ENCODE results near the gene PDCD7. TPM values are rescaled to one million over a fixed set of nuclear protein-coding genes. Genes with fewer than 3 reads are reported as not detected.
A peak's percentile ranks its signal among the peaks of the same experiment; 100 is the strongest.

Gene PDCD7
- total and polyA plus RNA-seq, 2 of the 4 experiments (the other 2 are of a cell fraction), result 4.7 to 12.3 TPM

DNA sequence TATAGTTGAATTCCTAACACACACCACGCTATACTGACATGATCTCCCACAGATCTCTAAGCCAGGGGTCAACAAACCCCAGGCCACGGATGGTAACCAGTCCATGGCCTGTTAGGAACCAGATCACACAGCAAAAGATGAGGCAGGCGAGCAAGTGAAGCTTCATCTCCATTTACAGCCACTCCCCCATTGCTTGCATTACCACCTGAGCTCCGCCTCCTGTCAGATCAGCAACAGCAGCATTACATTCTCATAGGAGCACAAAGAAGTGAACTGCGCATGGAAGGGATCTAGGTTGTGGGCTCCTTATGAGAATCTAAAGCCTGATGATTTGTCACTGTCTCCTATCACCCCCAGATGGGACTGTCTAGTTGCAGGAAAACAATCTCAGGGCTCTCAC lies 2.7 kb downstream of the PDCD7 start:
- H3K4me2 ChIP-seq (ENCODE audit: low read depth, low read length), result no peak overlapping the region
- no peak overlapping the region for H2BK20ac ChIP-seq (ENCODE audit: low read depth, low read length)
- in situ Hi-C loops (cut with MboI; ENCODE audit: low sequenced_read_pairs) (no loop called here), dilution Hi-C loops (cut with HindIII; ENCODE audit: low sequenced_read_pairs, unreplicated experiment) (no loop called here), intact Hi-C loops (cut with micrococcal nuclease) (no loop called here)
- no peak overlapping the region for H3K9ac ChIP-seq (ENCODE audit: low read depth, low read length)
- no peak overlapping the region for H4K91ac ChIP-seq (ENCODE audit: insufficient read depth, low read depth, low read length)
- H4K8ac ChIP-seq (ENCODE audit: low read depth in 2 of 2, low read length in 2 of 2), result no peak overlapping the region
- peaks cover 24% of the 10 kb centered on the region; the same call in 1 of the 2 replicates for H4K20me1 ChIP-seq (ENCODE audit: insufficient read depth, low read length)
- WGBS, 2 experiments (ENCODE audit: extremely low coverage in 2 of 2, insufficient read length in 1 of 2), result 90% methylated on average over 2 of the region's 5 CpGs; no CpG with 5 or more reads in 1 of the 2 experiments
- no peak overlapping the region for H3K4me3 ChIP-seq (ENCODE audit: insufficient read depth, low read depth, low read length)
- CTCF ChIA-PET, result no interaction called here
- H2BK5ac ChIP-seq (ENCODE audit: low read depth, low read length, poor library complexity, severe bottlenecking), result no peak overlapping the region
- no TSS peak for BruUV-seq (replicated peaks)
- H4K5ac ChIP-seq (ENCODE audit: low read depth, low read length), result no peak overlapping the region
- no peaks in the 10 kb centered on the region; the same call in 1 of the 2 replicates for H3K9me1 ChIP-seq (ENCODE audit: insufficient read depth, low read length)
- TF ChIP-seq SMC3 (IDR thresholded peaks at IDR 0.05; ENCODE audit: low read depth, low read length) (no peak), CHD1 (IDR thresholded peaks at IDR 0.05; ENCODE audit: low read depth, low read length) (no peak), RCOR1 (IDR thresholded peaks at IDR 0.05; ENCODE audit: insufficient replicate concordance, low read length) (no peak), RFX5 (IDR thresholded peaks at IDR 0.05; ENCODE audit: low read depth, low read length) (no peak), MAFK (IDR thresholded peaks at IDR 0.05; ENCODE audit: low read depth, low read length) (no peak), NFE2L2 (IDR thresholded peaks at IDR 0.05; ENCODE audit: low read depth, low read length) (no peak), POLR2A (IDR thresholded peaks at IDR 0.05; ENCODE audit: low read depth, low read length) (no peak), BHLHE40 (IDR thresholded peaks at IDR 0.05; ENCODE audit: low read depth, low read length) (no peak), USF2 (IDR thresholded peaks at IDR 0.05; ENCODE audit: low read depth, low read length) (no peak), MXI1 (IDR thresholded peaks at IDR 0.05; ENCODE audit: borderline replicate concordance, low read depth, low read length) (no peak), RAD21 (IDR thresholded peaks at IDR 0.05; ENCODE audit: low read length) (no peak), FOS (IDR thresholded peaks at IDR 0.05; ENCODE audit: low read depth, low read length) (no peak), CEBPB (IDR thresholded peaks at IDR 0.05; ENCODE audit: low read depth, low read length) (no peak), MAZ (IDR thresholded peaks at IDR 0.05; ENCODE audit: borderline replicate concordance, low read depth, low read length) (no peak)
- TF ChIP-seq, protein P1, sequence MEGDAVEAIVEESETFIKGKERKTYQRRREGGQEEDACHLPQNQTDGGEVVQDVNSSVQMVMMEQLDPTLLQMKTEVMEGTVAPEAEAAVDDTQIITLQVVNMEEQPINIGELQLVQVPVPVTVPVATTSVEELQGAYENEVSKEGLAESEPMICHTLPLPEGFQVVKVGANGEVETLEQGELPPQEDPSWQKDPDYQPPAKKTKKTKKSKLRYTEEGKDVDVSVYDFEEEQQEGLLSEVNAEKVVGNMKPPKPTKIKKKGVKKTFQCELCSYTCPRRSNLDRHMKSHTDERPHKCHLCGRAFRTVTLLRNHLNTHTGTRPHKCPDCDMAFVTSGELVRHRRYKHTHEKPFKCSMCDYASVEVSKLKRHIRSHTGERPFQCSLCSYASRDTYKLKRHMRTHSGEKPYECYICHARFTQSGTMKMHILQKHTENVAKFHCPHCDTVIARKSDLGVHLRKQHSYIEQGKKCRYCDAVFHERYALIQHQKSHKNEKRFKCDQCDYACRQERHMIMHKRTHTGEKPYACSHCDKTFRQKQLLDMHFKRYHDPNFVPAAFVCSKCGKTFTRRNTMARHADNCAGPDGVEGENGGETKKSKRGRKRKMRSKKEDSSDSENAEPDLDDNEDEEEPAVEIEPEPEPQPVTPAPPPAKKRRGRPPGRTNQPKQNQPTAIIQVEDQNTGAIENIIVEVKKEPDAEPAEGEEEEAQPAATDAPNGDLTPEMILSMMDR (conservative IDR thresholded peaks at IDR 0.05; ENCODE audit: low read depth, low read length), result no peak
- TF ChIP-seq, protein P2, sequence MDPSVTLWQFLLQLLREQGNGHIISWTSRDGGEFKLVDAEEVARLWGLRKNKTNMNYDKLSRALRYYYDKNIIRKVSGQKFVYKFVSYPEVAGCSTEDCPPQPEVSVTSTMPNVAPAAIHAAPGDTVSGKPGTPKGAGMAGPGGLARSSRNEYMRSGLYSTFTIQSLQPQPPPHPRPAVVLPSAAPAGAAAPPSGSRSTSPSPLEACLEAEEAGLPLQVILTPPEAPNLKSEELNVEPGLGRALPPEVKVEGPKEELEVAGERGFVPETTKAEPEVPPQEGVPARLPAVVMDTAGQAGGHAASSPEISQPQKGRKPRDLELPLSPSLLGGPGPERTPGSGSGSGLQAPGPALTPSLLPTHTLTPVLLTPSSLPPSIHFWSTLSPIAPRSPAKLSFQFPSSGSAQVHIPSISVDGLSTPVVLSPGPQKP (IDR thresholded peaks at IDR 0.05; ENCODE audit: borderline replicate concordance, low read depth, low read length), result no peak
- POLR2A ChIA-PET (ENCODE audit: unreplicated experiment), result no interaction called here
- H3K4me1 ChIP-seq (ENCODE audit: control insufficient read depth, insufficient read depth, low read length), result peaks cover 3% of the 10 kb centered on the region
- no peak overlapping the region for H3K18ac ChIP-seq (ENCODE audit: low read depth, low read length)
- ATAC-seq (ENCODE audit: low read depth), result no peak
- H2BK15ac ChIP-seq (ENCODE audit: low read depth, low read length), result no peak overlapping the region
- H3K9me3 ChIP-seq (ENCODE audit: control insufficient read depth, insufficient read depth, low read length), result no peaks in the 10 kb centered on the region
- H2AK5ac ChIP-seq (ENCODE audit: low read depth, low read length), result no peak overlapping the region
- peaks cover 26 to 58% of the 10 kb centered on the region in 2 experiments for H3K79me1 ChIP-seq (ENCODE audit: low read depth in 1 of 2, low read length in 2 of 2)
- no peak for DNase-seq
- H3K27me3 ChIP-seq (ENCODE audit: control insufficient read depth, insufficient read depth, low read length), result no peaks in the 10 kb centered on the region
- H3K14ac ChIP-seq (replicated peaks; ENCODE audit: low read depth, low read length), result no peak overlapping the region
- H3K36me3 ChIP-seq (ENCODE audit: control insufficient read depth, insufficient read depth, low read length), result peaks cover 27% of the 10 kb centered on the region
- peak overlapping the region; percentile 28; the same call in 1 of the 2 replicates for H3K23ac ChIP-seq (ENCODE audit: low read depth, low read length)
- H2AK9ac ChIP-seq (replicated peaks; ENCODE audit: low read depth, low read length, poor library complexity), result no peak overlapping the region
- H3K27ac ChIP-seq (ENCODE audit: insufficient read depth, low read length), result no peak overlapping the region
- H2AFZ ChIP-seq (replicated peaks; ENCODE audit: low read length, poor library complexity), result no peak overlapping the region
- H3K56ac ChIP-seq (ENCODE audit: extremely low read depth, insufficient read depth, low read length), result no peak overlapping the region
- no peak overlapping the region for H2BK120ac ChIP-seq (ENCODE audit: low read depth, low read length)
- H3K4ac ChIP-seq (ENCODE audit: low read depth, low read length), result no peak overlapping the region
